HT1080 (cell line): ENCODE data around the gene PPP3CA. TPM values are rescaled to one million over a fixed set of nuclear protein-coding genes. Genes with fewer than 3 reads are reported as not detected.
"Not testable (repeated sequence)": the region's sequence is repeated elsewhere in the genome, so short reads cannot be mapped to it uniquely, and the experiment has no call there.

ENCODE experiments used
- DNase-seq: peaks from one replicate; pipeline ENCODE4 v3.0.0-alpha.2; 2015; ENCODE audit warnings: low read depth
- total RNA-seq: library from RNA; depleted of rRNA; stranded (reverse); fragments of >200 nt; shearing (Covaris generic); gene quantifications from 2 replicates; pipeline ENCODE4 v1.2.3, GENCODE V29; 2014

The PPP3CA gene
- total RNA-seq, 1 experiment from 2014 or later = 39.6 TPM

DNA sequence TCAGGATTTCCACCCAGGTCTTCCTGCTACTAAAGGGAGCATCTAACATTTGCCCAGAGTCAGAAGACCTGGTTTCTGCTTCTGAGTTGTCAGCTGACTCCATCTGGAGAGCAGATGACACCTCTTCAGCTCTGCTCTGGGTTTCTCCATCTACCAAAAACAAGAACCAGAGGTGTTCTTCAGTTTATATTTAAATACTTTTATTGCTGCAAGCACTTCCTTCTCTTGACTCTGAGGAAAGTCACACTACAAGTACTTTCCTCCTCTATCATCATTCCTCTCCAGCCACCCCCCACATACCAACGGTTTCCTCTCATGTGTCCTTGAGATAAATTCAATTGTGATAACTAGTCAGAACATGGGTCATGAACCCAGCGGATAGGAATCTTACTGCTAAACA lies 88.4 kb downstream of the PPP3CA start:
- DNase-seq = no peak

DNA sequence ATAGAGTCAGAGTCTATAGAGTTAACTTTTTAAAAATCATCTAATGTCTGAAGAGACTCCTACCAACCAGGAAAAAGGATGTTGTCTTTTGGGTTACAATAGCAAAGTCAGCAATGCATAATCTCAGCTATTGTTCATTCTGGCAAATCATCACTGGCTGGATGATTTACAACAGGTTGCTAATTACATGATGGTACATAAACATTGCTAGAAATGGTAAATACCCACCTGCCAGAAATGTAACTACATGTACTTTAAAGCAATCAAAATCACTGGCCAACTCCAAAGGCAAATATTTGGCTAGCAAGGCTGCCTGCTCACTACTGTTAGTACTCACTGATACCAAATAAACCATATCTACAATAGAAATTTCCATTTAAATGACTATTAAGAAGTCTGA lies 91.1 kb downstream of the PPP3CA start:
- no peak for DNase-seq

DNA sequence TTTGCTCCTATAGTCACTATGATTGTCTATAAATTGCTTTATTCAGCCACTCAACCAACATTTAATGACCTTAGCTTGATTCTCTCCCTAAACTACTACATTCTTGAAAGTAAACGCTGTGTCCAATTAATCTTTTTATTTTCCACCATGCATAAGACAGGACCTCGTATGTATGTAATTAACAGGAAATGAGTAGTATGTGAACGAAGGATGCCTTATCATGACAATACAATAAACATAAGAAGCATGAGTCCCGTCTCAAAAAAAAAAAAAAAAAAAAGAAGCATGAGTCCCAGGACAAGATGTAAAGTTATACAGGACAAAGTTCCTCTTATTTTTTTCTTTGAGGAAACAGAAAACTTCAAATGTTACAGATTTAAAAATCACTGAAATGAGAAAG lies 92.5 kb downstream of the PPP3CA start:
- no peak for DNase-seq

DNA sequence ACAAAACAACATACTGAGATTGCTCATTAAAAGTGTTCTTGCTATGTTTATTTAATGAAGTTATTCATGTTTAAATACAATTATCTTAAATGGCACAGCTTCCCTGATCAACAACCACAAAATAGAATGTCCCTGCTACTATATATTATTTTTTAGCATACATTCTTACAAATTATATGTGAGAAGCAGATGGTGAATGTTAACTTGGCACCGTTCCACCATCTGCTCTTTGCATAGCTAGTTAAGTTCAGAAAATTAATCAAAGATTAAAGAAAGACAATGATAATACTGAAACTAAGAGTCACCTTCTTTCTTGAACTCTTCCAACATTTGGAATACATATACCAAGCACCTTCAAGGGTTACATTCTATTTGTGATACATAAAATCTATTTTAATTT lies 94.2 kb downstream of the PPP3CA start:
- DNase-seq = no peak

DNA sequence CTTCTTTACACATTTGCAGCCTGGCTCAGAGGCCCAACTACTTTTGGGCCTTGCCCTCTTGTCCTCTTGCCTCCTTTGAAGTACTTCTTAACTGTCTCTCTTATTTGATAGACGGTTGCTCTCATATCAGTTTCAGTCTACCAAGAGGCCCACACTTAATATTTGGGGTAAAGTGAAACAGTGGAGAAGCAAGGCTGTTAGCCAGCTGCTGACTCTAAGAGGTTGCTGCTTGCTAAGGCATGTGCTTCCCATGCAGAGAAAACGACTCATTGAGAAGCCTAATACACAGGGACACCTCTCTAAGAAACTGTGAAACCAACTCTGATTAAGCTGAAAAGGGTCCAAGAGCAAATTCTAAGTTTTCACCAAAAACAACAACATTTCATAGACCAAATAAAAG lies 94.6 kb downstream of the PPP3CA start:
- DNase-seq = peak; percentile 15

DNA sequence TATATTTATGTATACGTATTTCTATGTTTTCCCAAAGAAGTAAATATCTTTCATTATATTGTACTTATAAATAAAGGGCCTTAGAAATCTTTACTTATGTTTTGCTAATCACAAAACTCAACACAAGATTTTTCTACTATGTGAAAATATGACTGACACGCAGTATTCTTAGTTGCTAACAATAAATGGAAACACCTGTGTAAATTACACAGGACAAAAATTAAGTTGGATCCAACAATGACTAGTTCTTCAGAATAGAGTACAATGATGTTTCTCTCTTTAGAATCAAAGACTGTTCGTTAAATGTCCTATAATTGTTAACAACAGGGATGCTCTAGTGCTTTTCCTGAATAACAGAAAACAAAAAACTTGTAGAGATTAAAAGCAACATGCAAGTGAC lies 96.1 kb downstream of the PPP3CA start:
- DNase-seq = no peak

DNA sequence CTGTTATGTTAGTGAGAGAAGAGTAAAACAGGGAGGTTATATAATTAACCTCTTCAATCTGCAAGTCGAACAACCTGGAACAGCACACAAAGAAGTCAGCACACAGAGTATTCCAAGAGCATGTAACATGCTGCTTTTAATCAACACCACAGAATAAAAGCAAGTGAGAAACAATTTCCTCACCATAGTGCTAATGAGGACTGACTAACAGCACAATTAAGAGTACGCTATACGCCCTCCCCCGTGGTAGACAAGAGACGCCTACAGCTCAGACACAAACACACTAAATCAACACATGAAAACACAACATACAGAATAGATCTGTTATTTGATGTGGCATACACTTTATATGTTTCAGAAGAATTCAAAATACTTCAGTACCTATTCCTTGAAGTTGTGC lies 103.0 kb downstream of the PPP3CA start:
- no peak for DNase-seq

DNA sequence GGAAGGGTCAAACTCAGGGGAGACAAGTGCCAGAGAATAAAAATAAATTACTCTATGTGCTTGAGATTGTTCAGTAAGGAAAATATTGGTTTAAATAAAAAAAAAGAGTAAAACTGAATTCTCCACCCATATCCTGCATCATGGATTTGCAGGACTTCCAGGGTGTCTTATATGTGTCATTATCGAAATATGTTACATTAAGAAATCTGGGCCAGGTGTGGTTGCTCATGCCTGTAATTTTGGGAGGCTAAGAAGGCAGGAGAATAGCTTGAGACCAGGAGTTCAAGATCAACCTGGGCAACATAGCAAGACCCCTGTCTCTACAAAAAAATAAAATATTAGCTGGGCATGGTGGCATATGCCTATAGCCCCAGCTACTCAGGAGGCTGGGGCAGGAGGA lies 104.9 kb downstream of the PPP3CA start:
- DNase-seq = no peak

DNA sequence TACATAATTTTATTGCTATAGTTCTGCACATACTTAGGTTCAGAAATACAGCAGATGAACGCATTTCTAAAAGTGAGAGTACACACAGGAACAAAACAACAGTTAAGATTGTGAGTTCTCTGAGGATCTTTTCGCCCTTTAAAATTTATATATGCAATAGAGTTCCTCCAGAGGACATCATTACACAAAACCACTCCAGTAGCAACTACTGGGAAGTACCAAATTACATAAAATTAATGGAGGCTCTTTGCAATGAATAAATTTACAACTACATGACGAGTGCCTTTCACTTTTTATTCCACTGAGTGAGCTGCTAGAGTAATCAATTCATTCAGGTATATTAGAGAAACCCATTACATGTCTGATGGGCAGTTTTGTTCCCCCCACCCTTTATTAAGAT lies 107.2 kb downstream of the PPP3CA start:
- DNase-seq = no peak

DNA sequence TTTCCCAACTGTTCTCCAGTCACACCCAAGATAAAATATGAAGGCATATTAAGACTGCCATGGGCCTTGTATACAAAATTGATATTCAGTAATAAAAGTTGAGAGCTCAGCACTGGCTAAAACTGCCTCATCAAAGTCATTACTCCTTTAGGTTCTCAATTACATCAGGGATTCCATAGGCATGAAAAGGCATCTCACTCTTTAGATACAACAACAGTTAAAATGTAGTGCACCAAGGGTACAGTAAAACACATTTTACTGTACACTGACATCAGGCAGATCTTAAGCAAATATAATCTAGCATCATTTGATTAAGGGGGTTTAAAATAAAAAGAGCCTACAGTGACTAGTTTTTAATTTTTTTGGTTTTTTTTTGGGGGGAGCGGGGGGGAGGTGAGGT lies 107.7 kb downstream of the PPP3CA start:
- no peak for DNase-seq

DNA sequence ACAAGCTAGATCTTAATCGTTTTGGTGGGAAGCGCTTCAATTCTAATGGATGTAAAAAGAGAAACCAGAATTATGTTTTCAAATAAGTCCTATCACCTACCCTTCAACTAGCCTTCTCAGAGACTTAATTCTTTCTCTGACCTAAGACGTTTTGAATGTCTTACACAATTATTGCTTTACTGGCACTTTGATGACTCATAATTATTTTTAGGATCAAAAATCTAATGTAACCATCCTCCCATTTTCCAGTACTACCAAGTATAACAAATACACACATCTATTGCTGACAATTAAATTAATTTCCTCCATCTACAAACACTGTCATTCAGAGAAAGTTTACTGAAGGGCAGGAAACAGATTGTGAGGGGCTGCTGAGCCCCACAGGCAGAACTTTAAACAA lies 108.6 kb downstream of the PPP3CA start:
- DNase-seq = peak; percentile 51

DNA sequence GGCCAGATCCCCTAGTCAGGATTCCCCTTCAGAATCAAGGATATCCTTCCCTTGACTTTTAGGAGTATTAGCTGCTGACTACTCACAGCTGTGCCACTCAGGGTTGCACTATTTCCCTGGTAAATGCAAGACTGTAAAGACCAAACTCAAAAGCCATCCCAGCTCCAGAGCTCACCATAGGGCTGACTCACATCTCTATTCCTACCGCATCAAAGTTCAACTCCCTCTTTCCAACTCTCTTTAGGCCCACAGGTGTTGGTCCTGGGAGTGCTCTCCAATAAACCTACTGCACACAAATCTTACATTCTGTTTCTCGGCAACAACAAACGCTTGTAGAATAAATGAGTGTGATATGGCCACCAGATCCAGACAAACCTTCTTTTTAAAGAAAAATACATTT lies 109.6 kb downstream of the PPP3CA start:
- DNase-seq = no peak

DNA sequence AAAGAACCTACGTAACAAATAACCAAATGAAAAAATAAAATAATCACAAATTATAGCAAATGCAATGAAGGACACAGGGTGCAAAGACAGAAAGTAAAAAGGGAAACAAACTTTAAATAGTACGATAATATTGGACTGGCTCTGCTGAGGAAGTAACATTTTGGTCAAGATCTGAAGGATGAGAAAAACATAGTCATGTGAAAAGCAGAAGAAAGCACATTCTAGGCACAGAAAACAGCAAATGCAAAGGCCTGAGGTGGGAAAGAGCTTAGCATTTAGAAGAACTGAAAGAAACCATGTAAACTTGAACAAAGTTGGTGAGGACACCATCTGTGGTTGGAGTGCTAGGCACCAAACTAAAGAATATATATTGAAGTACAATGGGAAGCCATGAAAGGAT lies 111.2 kb downstream of the PPP3CA start:
- DNase-seq = no peak

DNA sequence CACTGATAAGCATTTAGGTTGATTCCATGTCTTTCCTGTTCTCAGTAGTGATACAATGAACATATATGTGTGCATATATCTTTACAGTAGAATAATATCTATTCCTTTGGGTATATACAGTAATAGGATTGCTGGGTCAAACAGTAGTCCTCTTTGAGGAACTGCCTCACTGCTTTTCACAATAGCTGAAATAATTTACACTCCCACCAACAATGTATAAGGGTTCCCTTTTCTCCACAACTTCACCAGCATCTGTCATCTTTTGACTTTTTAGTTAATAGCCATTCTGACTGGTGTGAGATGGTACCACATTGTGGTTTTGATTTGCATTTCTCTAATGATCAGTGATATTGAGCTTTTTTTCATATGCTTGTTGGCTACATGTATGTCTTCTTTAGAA lies 113.2 kb downstream of the PPP3CA start:
- DNase-seq = not testable (repeated sequence)

DNA sequence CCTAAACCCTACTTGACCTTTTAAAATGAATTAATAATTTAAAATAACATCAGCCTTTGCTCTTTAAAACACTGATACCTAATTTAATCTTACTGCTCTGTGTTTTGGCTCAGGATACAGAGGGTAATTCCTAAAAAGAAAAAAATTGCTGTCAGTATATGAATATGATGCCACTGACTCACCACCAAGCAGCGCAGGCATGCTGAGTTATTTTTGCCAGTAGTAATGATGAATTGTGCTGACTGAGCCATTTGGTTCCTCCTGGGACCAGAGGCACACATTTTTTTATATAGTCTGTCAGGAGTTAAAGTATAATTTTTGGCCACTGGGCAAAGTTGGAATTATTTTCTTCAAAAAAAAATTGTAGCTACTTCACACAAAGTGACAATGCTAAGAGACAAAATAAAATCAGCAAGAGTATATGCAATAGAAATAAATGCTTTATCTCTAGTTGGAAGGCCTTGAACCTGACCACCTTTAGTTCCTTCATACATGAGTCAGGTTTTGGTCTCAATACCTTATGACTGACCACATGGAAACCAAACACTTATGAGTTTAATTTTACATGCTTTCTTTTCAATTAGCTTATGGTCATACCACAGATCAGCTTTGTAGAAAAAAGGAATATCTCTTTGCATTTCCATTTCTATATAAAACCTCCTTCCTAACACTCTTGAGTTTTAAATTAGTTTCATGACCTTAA lies 115.1 kb downstream of the PPP3CA start:
- peak; percentile 80 for DNase-seq

DNA sequence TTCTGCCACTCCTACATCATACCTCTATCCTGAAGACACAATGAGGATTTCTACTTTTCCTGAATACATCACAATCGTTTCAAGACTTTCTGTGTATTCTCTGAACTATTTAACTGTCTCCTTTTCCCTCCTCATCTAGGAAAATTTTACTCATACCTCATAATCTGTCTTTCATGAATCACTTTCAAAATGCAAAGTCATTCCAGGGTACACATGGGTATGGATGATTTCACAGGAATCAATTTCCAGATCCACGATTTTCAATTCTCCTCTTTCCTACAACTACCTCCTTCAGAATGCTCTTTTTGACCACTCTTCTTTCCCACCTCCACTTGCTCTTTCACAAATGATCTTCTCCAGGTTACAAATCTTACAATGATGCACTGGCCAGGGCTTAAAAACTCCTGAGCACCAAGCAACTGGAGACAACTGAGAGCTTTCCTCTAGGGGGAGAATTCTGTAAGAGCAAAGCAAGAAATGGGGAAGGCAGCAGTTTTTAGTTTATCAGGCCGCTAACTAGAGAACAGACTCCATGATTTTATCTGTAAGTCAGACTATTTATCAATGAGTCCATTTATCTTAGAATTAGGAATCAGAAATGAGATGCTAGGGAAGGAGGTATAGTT lies 116.4 kb downstream of the PPP3CA start:
- DNase-seq = no peak

DNA sequence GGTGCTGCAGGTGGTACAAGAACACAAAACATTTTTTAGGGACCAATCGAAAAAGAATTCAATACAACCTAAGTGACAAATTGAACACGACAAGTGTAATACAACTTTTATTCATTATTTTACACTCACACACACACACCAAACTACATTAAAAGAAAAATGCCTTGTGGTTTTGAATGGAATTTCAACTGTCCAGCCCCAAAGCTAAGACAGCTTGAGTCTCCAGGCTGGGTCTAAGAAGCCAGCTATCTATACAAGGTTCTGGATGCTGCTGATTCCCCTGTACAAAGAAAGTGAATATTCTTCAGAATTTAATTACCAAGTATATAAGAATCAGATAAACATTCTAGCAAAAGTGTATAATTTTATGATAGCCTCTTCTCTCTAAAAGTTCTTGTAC lies 118.2 kb downstream of the PPP3CA start:
- no peak for DNase-seq

DNA sequence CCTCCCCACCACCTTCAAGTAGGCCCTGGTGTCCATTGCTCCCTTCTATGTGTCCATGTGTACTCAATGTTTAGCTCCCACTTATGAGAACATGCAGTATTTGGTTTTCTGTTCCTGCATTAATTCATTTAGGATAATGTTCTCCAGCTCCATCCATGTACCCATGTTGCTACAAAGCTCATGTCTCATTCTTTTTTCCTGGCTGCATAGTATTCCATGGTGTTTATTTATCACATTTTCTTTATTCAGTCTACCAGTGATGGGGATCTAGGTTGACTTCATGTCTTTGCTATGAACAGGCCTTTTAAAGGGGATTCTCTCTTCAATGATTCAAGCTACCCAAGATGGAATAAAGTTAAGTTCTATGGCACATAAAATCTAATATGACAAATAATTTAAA lies 119.6 kb downstream of the PPP3CA start:
- no peak for DNase-seq

DNA sequence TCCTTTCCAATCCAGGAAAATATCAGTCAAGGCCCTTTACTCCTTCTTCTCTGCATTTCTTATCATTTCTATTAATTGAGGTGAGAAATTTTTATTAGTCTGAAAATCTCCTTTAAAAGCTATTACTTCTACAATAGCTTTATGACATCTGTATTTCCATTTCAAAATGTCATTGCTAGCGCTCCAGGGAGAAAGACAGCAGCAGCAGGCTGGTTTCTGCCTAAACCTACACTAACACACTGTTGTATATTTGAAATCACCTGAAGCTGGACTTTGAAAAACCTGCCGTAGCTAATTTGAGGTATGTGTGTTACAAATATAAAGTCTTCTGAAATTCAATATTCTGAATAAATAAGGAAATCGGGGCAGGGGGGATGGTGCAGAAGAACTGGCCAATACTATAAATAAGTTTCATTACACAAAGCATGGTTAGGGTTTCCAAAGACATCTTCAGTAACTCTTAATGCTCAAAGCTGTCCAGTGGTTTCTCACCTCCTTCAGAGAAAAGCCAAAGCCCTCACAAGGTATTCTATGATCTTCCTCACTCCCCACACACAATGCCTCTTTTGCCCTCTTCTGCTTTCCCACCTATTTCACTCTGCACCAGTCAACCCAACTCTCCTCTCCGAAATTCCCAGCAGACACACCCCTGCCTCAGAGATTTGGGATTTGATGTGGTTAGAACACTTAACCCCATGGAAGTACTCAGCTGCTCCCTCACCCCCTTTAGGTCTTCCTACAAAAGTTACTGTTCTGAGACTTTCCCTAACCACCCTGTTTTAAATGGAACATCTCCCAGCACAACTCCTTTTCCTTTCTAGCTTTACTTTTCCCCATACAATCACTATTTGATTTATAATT lies 122.7 kb downstream of the PPP3CA start:
- DNase-seq = no peak

DNA sequence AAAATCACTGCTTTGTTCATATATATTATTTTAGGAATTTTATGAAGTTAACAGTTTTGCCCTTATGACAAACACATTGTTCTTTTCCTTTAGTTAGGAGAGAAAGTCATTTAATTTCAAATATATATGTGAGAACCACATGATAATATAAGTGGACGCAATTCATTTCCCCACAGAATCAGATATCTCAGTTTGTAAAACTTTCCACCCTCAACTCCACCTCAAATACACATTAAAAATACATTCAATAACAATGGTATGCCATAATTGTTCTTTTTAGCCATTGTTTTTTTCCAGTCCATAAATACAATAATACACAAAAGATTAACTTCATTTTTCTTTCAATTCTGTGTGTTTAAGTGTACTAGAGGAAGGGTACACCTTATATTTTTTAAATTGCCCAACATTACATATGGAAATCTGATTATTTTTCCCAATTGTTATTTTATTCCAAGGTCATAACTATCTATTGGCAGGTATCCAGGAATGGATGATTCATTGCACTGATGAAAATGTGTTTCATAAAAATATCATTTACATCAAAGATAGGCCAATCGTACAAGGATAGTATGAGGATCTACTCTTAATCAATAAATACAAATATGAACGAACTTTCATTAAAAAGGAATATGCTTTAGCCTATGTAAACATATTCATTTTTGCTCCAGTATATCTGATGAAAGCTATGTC lies 125.0 kb downstream of the PPP3CA start:
- DNase-seq = no peak

DNA sequence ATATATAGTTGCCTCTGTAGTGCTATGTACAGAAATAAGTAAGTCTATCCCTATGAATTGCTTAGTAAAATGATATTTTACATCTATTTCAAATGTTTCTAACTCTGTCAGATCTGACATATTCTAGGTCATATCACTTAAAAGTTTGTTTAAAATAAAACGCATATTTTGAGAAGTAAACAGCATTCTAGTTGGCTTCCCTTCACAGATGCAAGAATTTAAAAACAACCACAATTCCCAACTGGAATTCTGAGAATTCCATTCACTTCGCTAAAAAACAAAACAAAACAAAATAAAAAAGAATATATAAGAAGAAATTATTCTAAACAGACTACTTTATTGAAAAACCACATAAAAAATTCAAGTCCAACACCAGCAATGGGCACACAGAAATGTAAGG lies 126.0 kb downstream of the PPP3CA start:
- DNase-seq = no peak

DNA sequence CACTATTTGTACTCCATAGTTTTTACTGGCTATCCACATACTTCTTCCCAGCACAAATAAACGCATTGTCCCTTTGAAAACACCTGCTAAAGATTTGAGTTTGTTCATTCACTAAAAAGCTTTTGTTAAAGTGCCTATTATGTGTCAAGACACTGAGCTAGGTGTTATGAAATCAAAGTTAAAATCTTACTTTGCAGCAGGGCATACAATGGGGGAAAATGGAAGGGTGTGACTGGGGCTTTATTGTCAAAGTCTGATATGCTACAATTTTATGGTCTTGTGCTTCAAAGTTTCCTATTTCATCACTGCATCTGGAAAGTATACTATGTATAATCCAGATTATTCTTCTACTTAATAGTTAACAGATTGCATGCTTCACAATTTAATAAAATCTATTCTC lies 128.4 kb downstream of the PPP3CA start:
- DNase-seq = no peak
